Stimulated activated CD4-positive, alpha-beta T cell treated with anti-CD3 and anti-CD28 coated beads, Interleukin-4, amount 100 ng/mL, for 4 hours (primary cell): ENCODE results near the gene TRIP11.
A peak's percentile ranks its signal among the peaks of the same experiment; 100 is the strongest.

ENCODE experiments used
- DNase-seq, 2 experiments: peaks; one replicate each; pipeline ENCODE4 v3.0.0-alpha.2; 2020

Gene TRIP11

DNA sequence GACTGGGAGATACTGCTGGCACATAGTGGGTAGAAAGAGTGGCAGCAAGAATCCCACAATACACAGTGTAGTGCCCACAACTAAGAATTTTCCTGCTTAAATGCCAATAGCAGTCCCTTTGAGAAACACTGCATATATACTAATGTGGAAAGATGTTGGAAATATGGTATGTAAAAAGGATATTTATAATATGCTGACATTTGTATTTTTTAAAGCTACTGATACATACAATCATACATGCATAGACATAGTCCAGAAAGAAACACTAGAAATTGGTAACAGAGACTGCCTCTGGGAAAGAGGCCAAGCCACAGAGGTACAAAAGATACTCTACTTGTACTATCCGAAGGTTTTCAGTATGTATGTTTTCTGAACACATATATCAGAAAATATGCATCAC, 30.3 kb downstream of the TRIP11 start:
- DNase-seq: no peak

DNA sequence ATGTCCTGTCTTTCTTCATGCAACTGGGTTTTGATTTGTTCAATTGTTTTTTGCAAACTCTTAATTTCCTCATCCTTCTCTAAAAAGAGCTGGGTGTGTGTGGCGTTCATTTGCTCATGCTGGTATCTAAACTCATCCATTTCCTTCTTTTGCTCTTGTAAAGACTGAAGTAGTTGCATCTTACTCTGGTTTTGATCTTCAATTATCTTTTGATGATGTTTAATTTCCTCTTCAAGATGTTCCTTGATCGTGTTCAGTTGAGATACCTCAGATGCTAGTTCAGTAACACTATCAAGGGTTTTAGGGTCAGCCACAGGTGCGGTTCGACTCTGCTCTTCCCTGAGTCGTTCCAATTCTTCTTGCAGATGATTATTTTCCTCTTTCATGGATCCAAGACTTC, 34.8 kb downstream of the TRIP11 start:
- no peak for DNase-seq

DNA sequence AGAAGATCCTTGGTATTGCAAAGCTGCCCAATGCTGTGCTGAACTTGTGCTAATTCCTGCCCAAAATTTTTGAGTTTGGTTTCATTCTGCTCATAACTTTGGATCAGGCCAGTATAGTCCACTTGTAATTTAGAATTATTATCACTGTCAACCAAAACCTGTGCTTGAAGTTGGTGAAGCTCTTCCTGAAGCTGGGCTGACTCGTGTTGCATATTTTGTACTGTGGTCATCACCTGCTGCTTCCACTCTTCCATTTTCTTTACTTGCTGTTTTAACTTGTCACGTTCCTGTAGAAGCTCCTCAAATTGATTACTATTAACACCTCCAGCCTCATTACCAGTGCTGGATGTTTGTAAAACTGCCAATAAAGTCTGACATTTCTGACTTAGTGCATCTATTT, 35.8 kb downstream of the TRIP11 start:
- DNase-seq: no peak

DNA sequence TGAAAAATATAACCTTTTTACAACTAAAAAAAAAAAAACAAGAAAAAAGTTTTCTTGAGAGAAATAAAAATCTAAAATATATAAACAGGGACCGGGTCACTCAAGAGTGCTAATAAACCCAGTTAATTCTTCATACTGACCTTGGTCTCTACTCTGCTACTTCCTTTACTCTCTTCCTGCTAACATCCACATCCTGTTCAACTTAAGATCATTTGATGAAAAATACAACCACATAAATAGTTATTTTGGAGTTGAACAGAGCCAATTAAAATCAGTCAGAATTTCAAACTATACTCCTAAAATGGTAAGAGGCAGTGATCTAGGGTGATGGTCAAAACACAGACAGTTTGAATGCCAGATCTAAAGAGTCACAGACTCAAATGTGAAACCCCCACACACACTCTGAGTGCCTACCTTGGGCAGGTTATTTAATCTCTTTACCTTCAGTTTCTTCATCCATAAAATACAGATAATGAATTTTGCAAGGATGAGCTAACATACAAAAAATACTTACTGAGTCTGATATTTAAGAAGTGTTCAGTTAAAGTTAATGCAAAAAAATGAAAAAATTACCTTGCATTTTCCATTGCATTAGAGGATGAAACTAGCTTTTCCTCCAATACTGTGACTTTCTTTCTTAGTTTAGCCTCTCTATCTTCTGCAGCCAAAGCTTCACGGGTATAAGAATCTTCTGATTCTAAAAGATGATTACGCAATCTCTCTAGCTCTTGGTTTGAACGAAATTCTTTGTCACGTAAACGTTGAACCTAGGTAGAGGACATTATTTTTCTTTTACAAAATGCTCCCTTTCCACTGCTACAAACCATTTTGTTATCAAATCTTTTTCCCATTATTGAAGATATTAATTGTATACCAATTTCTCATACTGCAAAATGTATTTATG, 40.9 kb downstream of the TRIP11 start:
- DNase-seq: no peak

DNA sequence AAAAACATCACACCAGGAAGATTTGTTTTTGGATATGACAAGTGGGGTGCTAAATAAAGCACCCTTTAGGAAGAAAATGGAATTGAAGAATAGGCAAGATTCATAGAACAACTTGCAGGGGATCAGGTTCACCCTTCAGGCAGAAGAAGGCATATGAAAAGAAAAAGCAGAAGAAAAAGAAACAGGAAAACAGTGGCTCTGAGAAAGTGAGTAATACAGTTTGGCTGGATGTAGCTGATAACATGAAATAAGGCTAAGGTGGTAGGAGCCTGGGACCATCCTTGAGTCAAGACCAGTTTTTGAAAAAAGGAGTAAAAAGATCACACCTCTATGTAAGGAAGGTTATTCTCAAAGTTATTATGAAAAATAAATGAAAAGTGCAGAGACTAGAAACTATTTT, 42.4 kb downstream of the TRIP11 start:
- no peak for DNase-seq

DNA sequence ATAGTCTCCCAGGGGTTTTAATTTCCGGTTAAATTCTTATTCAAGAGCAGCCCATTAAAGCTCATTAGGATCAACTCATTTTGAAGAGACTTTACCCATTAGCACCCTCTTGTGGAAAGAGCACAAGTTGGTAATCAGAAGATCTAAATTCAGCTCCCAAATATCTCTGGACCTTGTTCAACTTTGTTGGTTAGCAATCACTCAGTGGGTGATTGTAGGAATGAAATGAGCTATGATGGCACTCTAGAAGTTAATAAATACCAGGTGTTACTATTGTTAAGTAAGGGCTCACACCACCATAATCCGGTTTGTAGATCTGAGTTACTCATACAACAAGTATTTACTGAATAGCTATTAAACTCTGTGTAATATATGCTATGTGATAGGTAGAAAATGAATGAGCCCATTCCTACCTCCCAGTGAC, 42.9 kb downstream of the TRIP11 start:
- DNase-seq: no peak

DNA sequence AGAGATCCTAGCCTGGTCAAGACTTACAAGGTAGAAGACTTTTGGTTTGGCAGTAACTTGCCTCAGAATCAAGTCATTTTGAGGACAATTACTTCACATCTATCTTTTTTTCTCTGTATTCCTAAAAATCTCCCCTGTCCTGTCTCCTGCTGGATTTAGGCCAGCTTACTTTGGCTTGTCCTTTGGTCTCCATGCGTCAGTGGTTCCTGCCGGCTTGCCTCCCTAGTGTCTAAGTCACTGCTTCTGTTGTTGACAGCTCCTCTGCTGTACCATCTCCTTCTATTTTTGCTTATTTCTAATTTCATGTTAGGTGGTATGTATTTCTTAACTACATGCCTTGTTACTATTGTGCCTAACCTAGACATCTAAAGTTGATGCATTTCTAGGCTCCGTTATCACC, 52.7 kb downstream of the TRIP11 start:
- DNase-seq: no peak

DNA sequence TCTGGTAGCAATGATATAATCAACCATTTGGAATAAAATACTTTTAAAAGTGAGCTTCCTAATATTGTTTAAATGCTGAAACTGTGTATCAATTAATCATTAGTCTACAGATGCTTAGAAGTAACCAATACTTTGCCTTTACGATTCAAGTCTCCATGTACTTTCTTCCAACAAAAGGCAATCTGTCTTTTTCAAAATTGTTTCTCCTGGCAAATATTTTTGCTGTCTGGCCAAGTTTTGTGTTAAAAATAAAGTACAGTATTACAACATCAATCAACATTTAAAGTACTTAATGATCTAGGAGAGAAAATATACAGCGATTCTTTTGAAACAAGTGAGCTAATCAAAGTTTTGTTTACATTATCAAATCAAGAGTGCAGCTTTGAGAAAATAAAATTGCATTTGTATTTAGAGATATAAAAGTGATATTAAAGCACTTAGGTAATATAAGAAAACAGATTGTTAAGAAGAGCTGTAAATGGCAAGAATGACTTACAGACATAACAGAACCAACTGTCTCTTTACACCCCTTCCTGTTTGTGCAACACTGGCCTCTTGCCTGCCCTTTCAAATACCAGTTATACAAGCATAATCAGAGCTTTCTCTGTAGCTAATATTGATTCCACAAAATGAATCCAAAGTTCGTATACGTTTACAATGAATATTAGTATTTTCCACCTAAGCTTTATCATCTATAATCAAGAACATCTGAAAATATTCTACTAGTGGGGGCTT, 54.2 kb downstream of the TRIP11 start:
- no peak for DNase-seq

DNA sequence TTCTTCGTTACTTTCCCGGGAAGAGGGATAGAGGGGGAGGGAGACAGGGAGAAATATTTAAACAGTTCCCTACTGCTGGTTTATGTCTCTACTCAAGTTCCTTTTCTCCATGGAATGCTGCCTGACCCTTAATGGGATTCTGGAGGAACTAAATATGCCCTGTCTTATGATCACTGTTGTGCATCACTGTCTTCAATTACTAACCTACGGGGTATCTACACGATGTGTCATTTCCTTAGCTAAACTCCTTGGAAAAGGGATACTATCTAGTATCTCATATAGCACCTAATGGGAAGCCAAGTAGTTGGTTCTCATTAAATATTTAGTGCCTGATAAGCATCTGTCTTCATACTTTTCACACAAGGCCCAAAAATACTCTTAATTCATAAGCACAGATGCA, 54.9 kb downstream of the TRIP11 start:
- DNase-seq: no peak

DNA sequence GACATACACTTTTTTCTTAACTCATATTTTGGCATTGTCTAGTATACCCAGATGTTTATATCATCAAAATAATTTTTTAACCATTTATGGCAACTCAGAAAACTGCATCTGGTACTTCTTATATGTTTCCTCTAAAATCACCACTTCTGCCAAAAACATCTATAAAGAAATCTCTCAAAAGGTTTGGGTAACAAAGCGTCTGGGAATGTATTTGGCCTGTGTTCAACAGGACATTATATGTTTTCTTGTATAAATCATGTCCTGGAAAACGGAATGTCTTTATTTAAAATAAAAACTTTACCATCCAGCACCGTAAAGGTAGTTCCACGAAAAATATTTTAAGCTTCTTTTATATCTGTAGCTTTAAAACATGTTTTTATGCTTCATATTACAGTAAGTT, 56.3 kb downstream of the TRIP11 start:
- DNase-seq: no peak

DNA sequence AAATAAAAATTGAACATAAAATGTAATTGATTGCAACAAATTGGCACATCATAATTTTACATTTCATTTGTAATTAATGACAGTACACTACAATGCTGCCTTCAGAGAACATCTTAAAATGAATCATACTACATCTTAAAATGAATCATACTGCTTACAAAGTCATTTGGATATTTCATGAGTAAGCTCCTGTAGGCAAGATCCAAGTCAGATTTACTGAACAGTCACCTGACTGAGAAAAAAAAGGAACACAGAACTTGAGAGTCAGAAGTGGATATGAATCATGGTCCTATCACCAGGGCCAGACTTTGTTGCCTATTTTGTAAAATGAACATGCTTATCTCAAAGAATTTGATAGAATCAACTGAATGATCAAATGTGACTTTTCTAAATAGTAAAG, 59.7 kb downstream of the TRIP11 start:
- DNase-seq: no peak

DNA sequence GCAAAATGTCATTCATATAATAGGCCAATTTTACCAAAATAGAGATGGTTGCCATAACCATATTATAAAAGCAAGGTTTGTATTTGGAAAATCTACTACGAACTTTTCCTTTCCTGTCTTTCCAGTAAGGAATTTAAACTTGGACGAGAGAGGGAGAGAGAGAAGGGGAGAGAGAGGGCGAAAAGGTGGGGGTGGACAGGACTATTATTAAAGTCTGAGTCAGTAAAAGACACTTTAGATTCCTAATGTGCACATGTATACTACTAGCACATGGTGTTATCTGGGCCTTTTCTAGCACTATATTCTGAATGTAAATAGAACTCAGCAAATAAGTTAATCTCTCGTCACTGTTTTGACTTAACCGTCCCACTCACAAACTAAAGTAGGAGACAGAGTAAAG, 62.0 kb downstream of the TRIP11 start:
- DNase-seq: no peak

DNA sequence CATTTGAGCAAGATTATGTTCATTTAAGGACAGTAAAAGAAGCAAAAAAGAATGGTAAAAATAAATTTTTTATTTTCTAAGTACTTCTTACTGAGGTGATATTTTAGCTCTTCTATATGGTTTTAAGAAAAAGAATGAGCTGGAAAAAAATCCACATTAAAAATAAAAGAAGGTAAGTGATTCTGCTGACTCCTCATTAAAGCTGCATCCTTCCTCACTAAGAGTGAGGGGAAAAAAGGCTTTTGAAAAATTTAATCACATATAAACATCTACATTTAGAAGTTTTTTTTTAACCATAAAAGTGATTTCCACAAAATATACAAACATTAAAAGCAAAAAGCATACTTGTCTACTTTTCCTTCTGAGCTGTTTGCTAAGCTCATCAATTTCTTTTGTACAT, 64.1 kb downstream of the TRIP11 start:
- no peak for DNase-seq

DNA sequence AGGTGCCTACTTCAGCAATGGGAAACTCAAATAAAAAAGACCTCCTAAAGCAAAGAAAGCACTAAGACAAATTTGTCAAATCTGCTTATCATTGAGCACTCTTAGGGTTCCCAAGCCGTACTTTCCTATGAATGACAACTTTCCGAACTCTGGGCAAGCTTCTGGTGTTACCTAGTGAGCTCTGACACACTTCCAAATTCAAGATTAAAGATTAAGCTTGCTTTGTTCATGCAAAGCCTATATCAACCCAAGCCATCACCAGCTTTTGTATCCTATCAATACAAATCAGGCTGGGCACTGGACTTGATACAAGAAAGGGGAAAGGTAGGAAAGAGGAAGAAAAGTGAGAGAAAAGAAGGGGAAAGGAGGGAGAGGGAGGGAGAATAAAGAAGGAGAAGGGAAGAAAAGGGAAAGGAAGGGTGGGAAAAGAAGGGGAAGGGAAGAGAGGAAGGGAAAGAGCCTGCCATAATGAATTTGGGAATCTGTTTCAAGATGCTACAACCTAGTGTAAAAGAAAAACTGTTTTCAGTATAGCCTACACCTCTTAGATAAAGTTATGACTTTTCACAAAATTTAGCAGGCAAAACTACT, 68.6 kb downstream of the TRIP11 start:
- DNase-seq: no peak

DNA sequence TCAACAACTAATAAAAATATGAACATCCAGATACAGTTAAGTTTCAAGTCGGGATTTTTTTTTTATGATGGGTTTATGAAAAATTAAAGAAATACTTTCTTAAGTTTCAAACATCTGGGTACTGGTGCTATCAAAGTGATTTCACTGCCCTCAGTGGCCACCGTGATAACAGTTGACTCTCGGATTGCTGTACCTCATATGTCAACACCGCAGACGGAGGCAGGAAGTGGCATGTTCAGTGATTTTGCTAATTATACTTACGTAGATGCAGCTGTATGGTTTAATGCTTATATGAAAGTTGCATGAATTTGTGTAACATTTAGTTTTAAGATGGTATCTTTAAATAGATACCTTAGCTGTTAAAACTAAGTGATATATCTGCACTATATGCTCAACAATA, 71.6 kb downstream of the TRIP11 start:
- DNase-seq: peak in 1 of 2 experiments; percentile 14

DNA sequence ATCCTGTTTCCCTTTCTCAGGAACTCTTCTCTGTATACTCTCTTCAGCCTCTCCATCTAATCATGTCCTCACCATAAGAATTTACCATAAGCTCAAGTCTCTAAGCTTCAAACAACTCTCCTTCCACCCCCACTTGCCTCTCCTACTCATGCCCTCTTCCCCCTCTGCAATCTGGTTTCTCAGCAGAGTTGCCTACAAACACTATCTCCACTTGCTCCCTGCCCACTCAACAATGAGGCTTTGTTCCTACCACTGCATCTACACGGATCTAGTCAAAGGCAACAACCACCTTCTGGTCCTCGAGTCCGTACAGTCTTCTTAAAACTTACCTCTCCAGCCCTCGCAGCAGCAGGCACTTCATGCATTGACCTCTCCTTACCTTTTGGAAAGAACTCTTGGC, 75.1 kb downstream of the TRIP11 start:
- no peak for DNase-seq

DNA sequence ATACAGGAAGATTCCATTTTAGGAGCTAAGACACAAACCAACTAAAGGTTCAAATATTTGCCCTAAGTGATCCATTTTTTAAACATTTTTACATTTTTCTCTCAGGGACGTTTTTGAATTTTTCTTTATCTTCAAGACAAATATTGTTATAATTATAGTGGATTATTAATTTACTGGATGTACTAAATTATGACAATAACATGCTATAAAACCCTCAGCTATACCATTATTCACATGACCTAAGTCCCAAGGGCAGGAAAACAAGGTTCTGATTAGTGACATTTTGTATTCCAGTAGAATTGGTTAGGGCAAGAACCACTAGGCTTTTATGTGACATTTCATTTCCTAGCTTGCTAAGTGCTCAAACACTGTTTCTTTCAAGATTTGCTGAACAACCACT, 75.8 kb downstream of the TRIP11 start:
- no peak for DNase-seq

DNA sequence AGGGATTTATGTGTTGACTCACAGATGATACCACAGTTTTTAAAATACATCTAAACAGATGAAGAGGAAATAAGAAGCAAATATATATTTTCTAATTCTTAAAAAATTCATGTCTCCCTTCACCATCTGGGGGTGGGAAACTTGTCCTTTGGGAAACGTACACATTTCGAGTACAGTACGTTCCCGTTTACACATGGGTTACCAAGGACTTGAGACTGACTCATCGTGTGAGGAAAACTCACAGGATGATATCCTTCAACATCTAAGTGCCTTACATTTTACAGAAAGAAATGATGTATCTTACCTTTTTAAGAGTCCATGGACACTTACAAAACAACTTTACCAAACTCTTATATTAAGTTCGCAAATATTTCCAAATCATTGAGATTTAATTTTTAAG, 76.4 kb downstream of the TRIP11 start:
- no peak for DNase-seq

DNA sequence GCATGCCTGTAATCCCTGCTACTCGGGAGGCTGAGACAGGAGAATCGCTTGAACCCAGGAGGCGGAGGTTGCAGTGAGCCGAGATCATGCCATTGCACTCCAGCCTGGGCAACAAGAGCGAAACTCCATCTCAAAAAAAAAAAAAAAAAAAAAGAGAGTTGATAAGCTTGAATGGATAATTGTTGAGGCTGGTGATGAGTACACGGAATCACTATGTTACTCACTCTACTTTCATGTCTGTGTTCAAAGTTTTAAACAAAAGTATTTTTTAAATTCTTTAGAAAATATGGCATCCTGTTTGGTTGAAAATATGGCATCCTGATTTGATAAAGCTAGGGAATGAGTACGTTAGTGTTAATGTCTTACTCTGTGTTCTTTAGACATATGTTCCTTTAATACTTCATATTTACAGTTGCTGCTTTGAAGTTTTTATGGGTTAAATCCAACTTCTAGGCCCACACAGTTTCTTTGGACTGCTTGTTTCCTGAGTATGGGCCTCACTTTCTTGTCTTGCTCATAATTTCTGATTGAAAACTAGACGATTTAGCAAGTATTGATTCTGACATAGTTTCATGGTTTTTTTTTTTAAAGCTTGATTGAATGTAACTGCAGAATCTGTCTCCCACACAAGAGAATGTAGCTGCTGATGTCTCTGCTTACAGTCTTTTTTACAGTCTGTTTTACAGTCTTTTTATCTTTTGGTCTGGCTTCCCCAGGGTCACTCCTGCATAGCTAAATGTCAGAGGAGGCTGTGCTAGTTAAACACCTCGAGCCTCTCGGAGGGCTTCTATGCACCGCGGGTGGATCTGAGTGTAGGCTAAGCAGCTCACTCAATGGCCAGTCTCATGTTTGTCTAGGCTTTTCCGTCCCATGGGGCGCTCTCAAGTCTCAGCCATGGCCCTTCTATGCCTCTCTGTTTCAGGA, 78.3 kb downstream of the TRIP11 start:
- no peak for DNase-seq

DNA sequence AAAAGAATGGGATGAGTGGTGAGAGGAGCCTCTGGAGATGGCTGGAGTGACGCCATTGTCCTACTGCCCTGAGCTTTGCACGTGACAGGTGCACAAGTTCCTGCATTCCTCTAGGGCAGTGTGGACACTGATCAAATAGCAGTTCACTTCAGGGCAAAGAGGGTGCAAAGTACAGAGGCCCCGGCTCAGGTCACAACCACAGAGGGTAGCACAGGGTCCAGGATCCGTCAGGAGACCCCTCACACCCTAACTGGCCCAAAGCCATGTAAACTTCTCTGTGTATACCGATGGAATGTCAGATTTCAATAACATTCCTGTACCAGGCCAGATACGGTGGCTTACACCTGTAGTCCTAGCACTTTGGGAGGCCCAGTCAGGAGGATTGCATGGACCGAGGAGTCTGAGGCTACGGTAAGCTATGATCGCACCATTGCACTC, 82.0 kb downstream of the TRIP11 start:
- DNase-seq: no peak

DNA sequence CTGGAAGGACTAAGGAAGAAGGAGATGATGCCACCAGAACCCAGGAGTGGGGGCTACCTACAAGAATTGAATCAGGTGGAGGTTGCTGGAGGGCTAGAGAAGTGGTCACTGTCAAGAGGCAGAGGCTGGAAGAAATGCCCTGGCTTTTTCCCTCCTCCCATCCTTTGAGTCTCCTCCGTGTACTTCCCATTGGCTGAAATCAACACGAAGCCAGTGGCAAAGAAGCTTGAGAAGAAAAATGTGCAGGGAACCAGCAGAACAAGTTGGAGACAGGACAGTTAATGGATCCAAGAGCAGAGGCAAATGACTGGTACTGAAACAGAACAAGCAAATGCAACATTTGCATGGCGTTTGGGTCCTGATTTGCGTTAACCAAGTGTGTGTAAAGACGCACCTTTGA, 83.2 kb downstream of the TRIP11 start:
- DNase-seq: no peak

DNA sequence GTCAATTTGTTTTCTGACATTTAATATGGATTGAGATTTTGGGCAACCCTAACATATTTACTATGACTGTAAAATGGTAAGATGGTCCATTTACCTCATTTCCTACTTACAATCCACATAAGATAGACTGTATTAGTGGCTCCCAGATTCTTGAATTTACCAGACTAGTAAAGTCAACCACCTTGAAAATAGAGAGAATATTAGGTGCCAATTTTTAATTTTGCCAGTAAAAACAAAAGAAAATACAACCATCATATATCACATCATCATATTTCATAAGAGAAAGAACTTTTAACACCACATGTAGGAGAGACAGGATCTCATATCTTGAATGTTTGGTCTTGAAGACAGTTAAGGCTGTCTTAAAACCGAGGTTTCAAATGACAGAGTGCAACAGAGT, 84.7 kb downstream of the TRIP11 start:
- DNase-seq: no peak
